GM18861 (cell line): ENCODE measurements around the gene PPP1R14B.

Experiments
- ATAC-seq: cut with Tn5 transposase; IDR thresholded peaks from one replicate; pipeline ENCODE4 v1.9.1; 2021; ENCODE audit not compliant: unreplicated experiment

The PPP1R14B gene

GRCh38 chr11:64281957-64282770, 35.4 kb upstream of the PPP1R14B start:
- ATAC-seq = no peak

GRCh38 chr11:64278576-64279190, 31.9 kb upstream of the PPP1R14B start:
- ATAC-seq = no peak

GRCh38 chr11:64276653-64277431, 30.1 kb upstream of the PPP1R14B start:
- no peak for ATAC-seq

GRCh38 chr11:64275841-64276240, 29.1 kb upstream of the PPP1R14B start:
- no peak for ATAC-seq

- ATAC-seq = no peak
Measured at GRCh38 chr11:64275031-64275800, 28.5 kb upstream of the PPP1R14B start.

- peak; percentile 50 for ATAC-seq
Measured at GRCh38 chr11:64269540-64270220, 22.9 kb upstream of the PPP1R14B start.

GRCh38 chr11:64268893-64269539, 22.3 kb upstream of the PPP1R14B start:
- ATAC-seq = peak; percentile 17

- ATAC-seq = no peak
Measured at GRCh38 chr11:64268025-64268892, 21.5 kb upstream of the PPP1R14B start.

- no peak for ATAC-seq
Measured at GRCh38 chr11:64267207-64267945, 20.6 kb upstream of the PPP1R14B start.

GRCh38 chr11:64266339-64266738, 19.6 kb upstream of the PPP1R14B start:
- ATAC-seq = no peak

GRCh38 chr11:64265176-64266160, 18.7 kb upstream of the PPP1R14B start:
- ATAC-seq = no peak

- no peak for ATAC-seq
Measured at GRCh38 chr11:64264371-64264852, 17.7 kb upstream of the PPP1R14B start.

GRCh38 chr11:64263947-64264317, 17.2 kb upstream of the PPP1R14B start:
- no peak for ATAC-seq

GRCh38 chr11:64263021-64263946, 16.5 kb upstream of the PPP1R14B start:
- no peak for ATAC-seq

GRCh38 chr11:64262271-64263002, 15.7 kb upstream of the PPP1R14B start:
- no peak for ATAC-seq
